ENCODE measurements around the gene DNAJB5. TPM values are rescaled to one million over a fixed set of nuclear protein-coding genes. Genes with fewer than 3 reads are reported as not detected.
"Not testable (repeated sequence)": the region's sequence is repeated elsewhere in the genome, so short reads cannot be mapped to it uniquely, and the experiment has no call there.

Gene DNAJB5
- total RNA-seq, 1 donor from 2014 or later: 28.7 TPM

GRCh38 chr9:35002623-35003022 lies 13.1 kb downstream of the DNAJB5 start:
- no peaks in the 10 kb centered on the region for H3K4me1 Mint-ChIP-seq
- no peak for TF ChIP-seq CTCF (conservative IDR thresholded peaks at IDR 0.05)
- H3K27me3 Mint-ChIP-seq (ENCODE audit: low read depth): no peaks in the 10 kb centered on the region
- no peak overlapping the region for H3K4me3 Mint-ChIP-seq
- DNase-seq (ENCODE audit: low read depth, low spot score): no peak
- no peaks in the 10 kb centered on the region for H3K9me3 Mint-ChIP-seq
- no peaks in the 10 kb centered on the region for H3K36me3 Mint-ChIP-seq (ENCODE audit: low read depth)
- H3K27ac Mint-ChIP-seq (ENCODE audit: unreplicated experiment): no peak overlapping the region

GRCh38 chr9:35004299-35004698 lies 14.8 kb downstream of the DNAJB5 start:
- not testable (repeated sequence) for H3K4me3 Mint-ChIP-seq; H3K4me1 Mint-ChIP-seq; H3K27me3 Mint-ChIP-seq (ENCODE audit: low read depth); H3K27ac Mint-ChIP-seq (ENCODE audit: unreplicated experiment); H3K9me3 Mint-ChIP-seq; H3K36me3 Mint-ChIP-seq (ENCODE audit: low read depth); DNase-seq (ENCODE audit: low read depth, low spot score)

DNA sequence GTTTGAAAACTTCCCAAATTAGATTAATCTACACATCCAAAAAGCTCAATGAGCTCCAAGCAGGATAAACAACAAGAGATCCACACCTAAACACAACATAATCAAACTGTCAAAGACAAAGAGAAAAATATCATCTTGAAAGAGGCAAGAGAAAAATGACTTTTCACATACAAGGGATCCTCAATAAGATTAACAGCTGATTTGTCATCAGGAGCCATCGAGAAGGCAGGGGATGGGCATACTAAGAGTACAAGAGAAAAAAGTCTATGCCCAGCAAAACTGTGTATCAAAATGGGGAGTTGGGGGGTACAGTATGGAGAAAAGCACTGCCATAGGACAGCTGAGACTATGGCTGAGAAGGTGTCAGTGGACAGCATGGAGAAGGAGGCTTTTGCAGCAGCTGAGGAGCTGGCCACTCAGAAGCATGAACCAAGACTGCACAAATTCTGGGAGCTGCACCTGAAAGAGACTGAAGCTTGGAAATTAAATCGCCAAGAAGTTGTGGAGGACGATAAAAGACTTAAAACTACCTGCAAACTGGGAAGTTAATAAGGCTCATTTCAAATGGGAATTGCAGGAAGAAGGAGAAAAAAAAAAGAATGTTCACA lies 20.9 kb downstream of the DNAJB5 start:
- Mint-ChIP-seq H3K4me1 (no peaks in the 10 kb centered on the region), H3K9me3 (peaks cover 16% of the 10 kb centered on the region), H3K36me3 (ENCODE audit: low read depth) (peaks cover 31% of the 10 kb centered on the region), H3K27ac (ENCODE audit: unreplicated experiment) (no peak overlapping the region), H3K27me3 (ENCODE audit: low read depth) (no peaks in the 10 kb centered on the region), H3K4me3 (no peak overlapping the region)
- TF ChIP-seq CTCF (conservative IDR thresholded peaks at IDR 0.05): no peak
- DNase-seq (ENCODE audit: low read depth, low spot score): no peak

DNA sequence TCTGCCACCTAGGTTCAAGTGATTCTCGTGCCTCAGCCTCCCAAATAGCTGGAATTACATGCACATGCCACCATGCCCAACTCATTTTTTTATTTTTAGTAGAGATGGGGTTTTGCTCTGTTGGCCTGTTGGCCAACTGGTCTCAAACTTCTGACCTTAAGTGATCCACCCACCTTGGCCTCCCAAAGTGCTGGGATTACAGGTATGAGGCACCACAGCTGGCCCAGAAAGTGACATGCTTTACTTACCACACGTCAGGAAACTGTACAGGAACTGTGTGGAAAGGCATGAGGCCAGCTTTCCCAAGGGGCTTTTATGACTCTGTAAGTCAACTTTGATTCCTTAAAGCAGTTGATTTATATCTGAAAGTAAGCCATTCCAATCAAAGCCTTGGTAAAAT lies 25.0 kb downstream of the DNAJB5 start:
- Mint-ChIP-seq H3K9me3 (peaks cover 29% of the 10 kb centered on the region), H3K27ac (ENCODE audit: unreplicated experiment) (no peak overlapping the region), H3K4me1 (no peaks in the 10 kb centered on the region), H3K36me3 (ENCODE audit: low read depth) (peaks cover 48% of the 10 kb centered on the region), H3K27me3 (ENCODE audit: low read depth) (no peaks in the 10 kb centered on the region), H3K4me3 (no peak overlapping the region)
- no peak for DNase-seq (ENCODE audit: low read depth, low spot score)
- TF ChIP-seq CTCF (conservative IDR thresholded peaks at IDR 0.05): no peak

DNA sequence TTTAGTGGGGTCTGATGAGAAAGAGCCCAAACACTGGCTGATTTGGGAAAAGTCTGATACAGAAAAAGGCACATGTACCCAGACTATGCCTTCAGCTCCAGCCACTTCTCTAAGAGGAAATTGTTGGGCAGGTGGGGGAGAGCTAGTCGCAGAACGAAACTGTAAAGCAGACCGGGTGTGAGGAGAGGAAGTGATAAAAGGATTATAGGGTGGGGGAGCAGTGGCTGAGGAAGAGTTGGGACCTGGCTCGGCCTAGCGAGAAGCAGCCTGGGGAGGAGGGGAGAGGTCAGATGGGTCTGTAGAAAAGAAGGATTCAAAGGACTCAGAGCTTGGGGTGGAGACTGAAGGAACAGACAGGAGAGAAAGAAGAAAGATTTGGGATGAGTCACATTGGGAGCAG lies 33.9 kb downstream of the DNAJB5 start:
- not testable (repeated sequence) for H3K27me3 Mint-ChIP-seq (ENCODE audit: low read depth); H3K4me1 Mint-ChIP-seq; H3K4me3 Mint-ChIP-seq; DNase-seq (ENCODE audit: low read depth, low spot score); H3K9me3 Mint-ChIP-seq
- Mint-ChIP-seq H3K36me3 (ENCODE audit: low read depth) (peaks cover 23% of the 10 kb centered on the region), H3K27ac (ENCODE audit: unreplicated experiment) (peak overlapping the region; percentile 13)

DNA sequence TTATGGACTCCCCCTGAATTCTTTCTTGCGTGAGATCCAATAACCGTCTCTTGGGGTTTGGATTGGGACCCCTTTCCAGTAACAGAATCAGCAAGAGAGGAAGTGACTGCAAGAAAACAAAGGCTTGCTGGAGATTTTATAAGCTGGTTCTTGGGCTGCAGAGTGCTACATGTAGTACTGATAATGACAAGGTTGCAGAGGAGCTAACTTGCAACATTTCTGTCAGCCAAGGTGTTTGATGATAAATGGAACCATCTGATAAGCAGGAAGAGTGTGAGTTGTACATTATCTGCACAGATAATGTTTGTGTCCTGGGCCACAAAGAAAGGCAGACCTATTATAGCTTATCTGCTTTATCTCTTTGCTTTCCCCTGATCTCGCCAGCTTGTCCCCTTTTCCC lies 37.1 kb downstream of the DNAJB5 start:
- no peak for DNase-seq (ENCODE audit: low read depth, low spot score)
- Mint-ChIP-seq H3K27me3 (ENCODE audit: low read depth) (no peaks in the 10 kb centered on the region), H3K4me3 (no peak overlapping the region), H3K9me3 (no peaks in the 10 kb centered on the region), H3K27ac (ENCODE audit: unreplicated experiment) (no peak overlapping the region), H3K36me3 (ENCODE audit: low read depth) (peaks cover 5% of the 10 kb centered on the region), H3K4me1 (no peaks in the 10 kb centered on the region)
- no peak for TF ChIP-seq CTCF (conservative IDR thresholded peaks at IDR 0.05)

Data from neural crest cell (in vitro differentiated cells).